HG03280 (cell line): Measurements from ENCODE around the gene ACIN1.

Source experiments
- ATAC-seq: cut with Tn5 transposase; IDR thresholded peaks from one replicate; pipeline ENCODE4 v1.9.1; 2021; ENCODE audit warnings: mild to moderate bottlenecking, moderate library complexity; ENCODE audit not compliant: unreplicated experiment

Gene ACIN1, protein sequence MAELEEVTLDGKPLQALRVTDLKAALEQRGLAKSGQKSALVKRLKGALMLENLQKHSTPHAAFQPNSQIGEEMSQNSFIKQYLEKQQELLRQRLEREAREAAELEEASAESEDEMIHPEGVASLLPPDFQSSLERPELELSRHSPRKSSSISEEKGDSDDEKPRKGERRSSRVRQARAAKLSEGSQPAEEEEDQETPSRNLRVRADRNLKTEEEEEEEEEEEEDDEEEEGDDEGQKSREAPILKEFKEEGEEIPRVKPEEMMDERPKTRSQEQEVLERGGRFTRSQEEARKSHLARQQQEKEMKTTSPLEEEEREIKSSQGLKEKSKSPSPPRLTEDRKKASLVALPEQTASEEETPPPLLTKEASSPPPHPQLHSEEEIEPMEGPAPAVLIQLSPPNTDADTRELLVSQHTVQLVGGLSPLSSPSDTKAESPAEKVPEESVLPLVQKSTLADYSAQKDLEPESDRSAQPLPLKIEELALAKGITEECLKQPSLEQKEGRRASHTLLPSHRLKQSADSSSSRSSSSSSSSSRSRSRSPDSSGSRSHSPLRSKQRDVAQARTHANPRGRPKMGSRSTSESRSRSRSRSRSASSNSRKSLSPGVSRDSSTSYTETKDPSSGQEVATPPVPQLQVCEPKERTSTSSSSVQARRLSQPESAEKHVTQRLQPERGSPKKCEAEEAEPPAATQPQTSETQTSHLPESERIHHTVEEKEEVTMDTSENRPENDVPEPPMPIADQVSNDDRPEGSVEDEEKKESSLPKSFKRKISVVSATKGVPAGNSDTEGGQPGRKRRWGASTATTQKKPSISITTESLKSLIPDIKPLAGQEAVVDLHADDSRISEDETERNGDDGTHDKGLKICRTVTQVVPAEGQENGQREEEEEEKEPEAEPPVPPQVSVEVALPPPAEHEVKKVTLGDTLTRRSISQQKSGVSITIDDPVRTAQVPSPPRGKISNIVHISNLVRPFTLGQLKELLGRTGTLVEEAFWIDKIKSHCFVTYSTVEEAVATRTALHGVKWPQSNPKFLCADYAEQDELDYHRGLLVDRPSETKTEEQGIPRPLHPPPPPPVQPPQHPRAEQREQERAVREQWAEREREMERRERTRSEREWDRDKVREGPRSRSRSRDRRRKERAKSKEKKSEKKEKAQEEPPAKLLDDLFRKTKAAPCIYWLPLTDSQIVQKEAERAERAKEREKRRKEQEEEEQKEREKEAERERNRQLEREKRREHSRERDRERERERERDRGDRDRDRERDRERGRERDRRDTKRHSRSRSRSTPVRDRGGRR

DNA sequence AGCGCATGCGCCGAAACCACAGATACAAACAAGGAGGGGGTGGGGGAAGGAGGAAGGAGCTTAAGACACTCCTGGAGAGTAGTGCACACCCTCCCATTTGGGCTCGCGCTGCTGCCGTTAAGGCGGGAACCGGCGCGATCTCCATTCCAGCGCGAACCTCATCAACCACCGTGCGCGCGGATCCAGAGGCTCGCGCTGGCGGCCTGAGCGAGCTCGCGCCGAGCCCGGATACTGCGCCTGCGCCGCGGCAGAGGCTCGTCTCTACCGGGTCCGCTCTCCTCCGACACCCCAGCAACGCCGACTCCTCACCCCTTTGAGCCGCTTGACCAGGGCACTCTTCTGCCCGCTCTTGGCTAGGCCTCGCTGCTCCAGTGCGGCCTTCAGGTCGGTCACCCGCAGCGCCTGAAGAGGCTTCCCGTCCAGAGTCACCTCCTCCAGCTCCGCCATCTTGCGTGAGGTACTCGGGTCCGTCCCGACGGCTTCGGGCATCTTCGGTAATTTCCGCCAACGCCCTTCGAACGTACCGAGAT, at the start of gene ACIN1:
Gene ACIN1 (minus strand): TSS at position 471 of the 530 bp plus-strand sequence. CDS start 24 bp downstream, at position 447.
- peak; percentile 37 for ATAC-seq

DNA sequence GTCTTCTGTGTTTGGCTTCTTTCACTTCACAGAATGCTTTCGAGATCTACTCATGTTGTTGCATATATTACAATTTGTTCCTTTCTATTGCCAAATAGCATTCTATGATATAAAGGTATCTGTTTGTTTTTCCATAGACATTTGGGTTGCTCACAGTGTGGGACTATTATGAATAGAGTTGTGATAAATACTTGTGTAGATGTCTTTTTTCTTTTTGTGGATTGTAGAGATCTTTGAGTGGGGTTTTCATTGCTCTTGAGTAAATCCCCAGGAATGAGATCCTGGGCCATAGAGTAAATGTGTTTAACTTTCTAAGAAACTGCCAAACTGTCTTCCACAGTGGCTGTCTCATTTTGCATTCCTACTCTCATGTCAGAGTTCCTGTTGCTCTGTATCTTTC, 49.0 kb upstream of the ACIN1 start:
- ATAC-seq, result no peak

DNA sequence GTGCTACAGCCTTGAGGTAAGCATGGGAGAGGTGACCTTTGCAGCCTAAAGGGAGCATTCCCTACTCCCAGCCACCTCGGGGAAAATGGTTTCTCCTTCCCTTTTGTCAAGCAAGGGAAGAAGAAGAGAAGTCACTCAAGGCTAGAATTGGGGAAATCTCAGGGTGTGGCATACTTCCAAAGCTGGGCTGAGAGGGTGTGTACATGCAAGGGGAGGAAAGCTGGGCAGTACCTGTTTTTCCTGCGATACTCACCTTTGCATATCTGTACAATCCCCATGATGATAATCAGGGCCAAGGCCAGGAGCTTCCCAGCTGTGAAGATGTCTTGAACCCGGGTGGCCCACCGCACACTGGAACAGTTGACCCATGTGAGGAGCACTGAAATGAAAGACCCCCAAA, 47.9 kb upstream of the ACIN1 start:
- ATAC-seq, result no peak

DNA sequence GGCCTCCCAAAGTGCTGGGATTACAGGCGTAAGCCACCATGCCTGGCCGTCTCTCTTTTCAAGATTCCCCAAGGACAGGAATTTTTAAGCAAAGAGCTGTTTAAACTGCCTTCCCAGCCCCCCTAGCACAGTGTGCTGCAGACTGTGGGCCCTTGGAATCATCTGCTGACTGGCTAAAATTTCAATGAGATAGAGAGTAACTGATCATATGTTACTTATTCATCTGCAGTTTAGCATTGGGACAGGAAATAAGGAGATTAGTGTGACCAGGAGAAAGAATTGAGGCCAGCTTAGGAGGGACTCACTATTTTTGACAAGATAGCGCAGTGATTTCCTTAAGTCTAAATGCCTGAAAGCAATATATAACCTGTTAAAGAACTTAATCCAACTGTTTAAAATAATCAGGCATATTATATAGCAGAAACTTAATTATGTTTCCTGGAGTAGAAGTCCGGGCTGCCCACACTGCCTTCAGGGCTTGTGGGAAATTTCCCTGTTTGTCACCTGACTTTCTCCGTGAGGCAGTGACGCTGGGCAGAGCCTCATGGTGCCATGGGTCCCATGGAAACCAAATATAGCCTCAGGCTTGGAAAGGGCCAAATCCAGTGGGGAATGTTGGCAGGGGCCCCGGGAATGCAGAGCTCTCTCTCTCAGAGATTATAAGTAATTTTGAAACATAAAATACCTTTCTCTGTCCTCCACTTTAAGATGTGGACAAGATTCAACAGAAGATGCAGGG, 46.9 kb upstream of the ACIN1 start:
- ATAC-seq, result no peak

DNA sequence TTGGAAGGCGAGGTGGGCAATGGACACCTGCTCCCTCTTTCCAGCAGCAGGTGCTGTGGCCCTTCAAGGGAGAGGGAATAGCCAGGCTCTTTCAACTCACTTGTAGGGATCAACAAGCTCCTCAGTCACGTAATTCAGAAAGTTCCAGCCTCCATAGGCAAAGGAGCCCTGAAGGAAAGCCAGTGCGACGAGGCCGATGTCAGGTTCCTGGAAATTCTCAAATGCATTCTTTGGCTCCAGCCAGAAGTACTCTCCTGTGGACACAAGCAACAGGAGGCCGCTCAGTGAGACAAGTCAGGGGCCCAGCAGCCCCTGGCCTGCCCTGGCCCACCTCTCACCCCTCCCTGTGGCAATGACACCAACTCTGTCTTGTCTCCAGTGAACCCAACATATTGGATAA, 45.4 kb upstream of the ACIN1 start:
- no peak for ATAC-seq

DNA sequence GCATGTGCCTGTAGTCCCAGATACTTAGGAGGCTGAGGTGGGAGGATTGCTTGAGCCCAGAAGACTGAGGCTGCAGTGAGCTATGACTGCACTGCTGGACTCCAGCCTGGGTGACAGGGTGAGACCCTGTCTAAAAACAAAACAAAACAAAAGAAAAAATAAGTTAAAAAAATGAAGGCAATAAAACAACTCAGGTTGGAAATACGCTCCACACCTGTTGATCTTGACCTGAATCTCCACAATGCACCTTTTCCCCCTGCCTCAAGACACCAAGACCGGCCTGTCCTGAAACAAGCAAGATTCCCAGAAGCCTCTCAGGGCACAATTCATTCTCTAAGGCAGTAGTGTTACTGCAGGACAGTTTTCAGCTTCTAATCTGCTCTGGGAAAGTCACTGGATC, 44.9 kb upstream of the ACIN1 start:
- no peak for ATAC-seq

DNA sequence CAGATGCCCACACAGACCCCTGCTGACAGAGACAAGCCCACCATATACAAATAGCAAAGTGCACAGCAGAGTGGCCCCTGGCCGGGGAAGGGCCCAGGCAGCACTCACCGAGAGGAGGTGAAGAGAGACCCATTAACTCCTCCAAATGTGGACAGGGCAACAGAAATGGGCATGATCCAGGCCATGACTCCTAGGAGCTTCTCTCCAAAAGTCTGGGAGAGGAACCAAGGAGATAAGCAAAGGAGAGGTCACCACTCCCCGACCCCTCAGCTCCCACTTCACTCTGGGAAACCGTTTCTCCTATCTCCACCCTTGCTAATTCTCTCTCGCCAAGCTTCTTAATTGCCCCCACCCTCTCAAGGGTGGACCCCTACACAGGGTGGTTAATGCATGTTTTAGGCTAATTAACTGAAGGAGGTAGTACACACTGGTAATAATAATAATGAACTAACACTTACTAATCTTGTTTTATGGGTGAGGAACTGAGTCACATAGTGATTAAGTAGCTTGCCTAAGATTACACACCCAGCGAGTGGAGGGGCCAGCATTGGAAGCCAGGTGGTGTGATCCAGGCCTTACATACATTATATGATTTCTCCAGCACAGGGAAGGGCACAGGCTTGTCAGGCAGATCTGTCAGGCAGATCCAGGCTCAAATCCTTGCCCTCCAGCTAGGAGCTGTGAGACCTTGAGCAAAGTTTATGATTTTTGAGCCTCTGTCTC, 43.0 kb upstream of the ACIN1 start:
- no peak for ATAC-seq

DNA sequence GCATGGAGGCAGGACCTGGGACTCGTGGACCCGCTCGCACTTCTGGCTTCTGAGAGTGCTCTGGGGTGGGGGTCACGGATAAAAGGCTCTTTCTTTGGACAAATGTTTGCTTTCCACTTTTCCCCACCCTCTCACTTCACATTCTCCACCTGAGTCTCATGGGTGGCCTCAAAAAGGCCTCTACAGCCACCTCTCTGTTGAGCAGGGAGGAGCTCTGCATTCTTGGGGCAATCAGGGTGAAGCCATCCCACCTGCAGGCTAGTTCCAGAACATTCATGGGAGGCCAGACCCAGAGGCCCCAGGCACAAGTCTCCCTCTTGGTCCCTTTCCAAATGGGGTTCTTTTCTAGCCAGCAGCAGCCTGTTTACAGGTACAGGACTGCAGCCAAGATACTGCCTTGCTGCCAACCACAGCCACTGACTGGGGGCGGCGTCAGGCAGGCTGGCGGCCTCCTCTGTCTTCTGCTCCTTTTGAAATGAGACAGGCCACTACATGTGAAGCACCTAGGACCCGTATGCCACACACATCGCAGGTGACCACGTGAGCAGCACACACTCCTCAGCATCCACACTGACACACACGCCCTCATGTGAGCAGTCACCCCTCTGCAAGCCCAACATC, 42.4 kb upstream of the ACIN1 start:
- ATAC-seq, result no peak

DNA sequence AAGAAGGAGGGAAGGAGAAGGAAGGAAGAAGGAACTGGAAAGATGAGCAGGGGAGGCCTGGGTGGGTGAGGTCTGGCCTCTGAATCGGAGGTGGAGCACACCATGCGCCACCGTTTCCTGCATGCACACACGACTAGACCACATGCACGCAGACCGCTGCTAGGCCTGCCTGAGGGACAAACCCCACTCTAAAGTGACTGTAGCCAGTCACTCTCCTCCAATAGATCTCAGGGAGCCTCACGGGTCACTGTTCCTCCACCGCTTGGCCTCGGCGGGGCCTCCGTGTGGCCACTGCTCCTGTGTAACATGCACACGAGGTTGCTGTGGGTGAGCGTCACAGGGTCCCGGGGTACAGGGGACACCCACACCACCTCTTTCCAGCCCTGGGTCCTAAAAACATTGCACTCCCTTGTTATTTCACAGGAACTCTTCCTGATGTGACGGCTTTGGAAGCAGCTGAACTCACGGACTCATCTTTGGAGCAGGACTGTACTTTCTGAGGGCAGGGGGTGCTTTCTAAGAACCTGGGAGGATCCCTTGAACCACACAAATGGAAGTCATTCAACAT, 41.7 kb upstream of the ACIN1 start:
- no peak for ATAC-seq

DNA sequence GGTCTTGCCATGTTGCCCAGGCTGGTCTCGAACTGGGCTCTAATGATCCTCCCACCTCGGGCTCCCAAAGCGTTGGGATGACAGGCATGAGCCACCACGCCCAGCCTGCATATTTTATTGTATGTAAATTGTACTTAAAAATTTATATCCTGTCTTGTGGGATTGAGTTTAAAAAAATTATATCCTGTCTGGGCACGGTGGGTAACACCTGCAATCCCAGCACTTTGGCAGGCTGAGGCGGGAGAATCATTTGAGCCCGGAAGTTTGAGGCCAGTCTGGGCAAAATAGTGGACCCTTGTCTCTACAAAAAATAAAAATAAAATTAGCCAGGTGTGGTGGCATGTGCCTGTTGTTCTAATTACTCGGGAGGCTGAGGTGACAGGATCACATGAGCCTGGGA, 38.0 kb upstream of the ACIN1 start:
- ATAC-seq, result no peak

DNA sequence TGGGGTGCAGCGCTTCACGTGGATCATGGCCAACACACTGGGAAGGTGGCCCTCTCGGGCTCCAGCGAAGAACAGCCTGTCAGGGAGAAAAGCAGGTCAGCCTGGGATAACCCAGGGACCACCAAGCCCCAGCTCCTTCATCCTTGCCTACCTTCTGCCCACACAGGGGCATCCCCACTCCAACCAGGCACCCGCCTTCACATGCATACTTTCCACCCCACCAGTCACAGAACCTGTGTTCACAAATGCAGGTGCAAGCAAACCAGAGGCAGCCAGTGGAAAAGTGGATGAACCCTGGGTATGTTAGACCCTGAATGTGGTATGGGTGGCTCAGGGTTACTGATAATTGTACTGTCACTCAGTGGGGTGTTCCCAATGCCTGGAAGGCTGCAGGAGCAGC, 36.5 kb upstream of the ACIN1 start:
- ATAC-seq, result no peak

DNA sequence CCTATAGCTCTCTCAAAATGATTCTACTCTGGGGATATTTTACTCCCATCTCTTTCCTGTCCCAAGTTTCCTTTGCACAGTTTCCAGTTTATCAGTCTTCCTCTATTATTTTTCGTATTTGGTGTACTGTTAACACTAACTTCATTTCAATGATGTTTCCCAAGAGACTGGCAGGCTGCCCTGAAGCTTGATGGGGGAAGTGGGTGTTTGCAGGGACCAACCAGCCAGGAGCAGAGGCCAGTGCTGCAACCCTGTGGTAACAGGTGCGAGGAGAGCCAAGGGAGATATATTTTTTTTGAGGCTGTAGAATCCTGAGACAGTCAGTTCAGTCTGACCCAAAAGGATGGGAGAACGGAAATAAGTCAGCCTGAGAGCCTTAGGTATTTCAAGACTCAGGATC, 35.9 kb upstream of the ACIN1 start:
- no peak for ATAC-seq

DNA sequence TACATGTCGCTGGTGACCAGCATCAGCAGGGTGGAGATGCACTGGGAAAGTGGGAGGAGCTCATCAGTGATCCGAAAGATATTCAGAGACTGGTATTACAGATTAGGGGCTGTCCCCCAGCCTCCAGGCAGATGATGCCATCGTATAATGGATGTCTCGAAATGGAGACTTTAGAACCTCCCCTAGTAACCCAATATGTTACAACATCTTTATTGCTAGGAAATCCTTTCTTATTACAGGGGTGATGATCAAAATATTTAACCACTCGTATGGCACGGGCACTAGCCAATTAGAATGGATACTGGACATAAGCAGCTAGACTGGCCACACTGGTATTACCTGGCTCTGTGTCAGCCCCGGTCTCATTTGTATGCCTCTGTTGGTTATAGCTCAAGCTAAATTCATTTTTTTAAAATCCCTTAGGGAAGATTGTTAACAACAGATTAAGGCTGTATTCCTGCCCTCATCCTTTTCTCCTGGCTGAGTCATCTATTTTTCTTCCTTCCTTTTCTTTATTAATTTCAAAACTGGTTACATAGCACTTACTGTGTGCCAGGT, 34.9 kb upstream of the ACIN1 start:
- no peak for ATAC-seq

DNA sequence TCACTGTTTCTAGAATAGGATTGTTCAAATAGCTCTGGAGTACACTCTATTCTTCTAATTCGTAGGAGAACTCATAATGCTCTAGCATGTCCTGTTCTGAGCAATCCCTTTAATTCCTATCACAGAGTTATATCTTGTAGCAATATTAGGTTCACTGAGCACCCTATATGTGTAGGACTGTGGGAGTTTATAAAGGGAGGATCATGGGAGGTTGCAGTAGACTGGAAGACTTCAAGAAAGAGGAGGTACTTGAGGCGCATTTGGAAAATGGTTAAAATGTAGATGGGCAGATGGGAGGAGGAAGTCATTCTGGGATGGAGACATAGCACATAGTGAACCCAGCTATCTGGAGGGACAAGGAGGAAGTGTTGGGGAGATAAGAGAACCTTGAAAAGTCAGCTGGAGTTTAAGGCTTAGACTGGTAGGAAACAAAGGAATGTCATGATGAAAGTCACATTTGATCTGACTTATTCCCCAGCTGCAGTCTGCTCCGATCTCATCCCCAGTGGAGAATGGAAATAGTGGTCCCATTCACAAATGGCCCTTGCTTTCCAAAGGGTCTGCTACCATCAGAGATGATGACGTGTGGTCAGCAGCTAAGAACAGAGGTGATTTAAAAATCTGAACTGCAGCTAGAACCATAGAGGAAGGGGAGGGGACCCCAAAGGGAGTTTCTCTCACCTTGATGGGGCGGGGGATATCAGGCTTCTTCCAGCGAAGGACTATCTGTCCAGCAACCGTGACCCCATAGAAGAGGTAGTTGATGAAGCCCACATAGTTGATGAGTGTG, 34.2 kb upstream of the ACIN1 start:
- no peak for ATAC-seq

DNA sequence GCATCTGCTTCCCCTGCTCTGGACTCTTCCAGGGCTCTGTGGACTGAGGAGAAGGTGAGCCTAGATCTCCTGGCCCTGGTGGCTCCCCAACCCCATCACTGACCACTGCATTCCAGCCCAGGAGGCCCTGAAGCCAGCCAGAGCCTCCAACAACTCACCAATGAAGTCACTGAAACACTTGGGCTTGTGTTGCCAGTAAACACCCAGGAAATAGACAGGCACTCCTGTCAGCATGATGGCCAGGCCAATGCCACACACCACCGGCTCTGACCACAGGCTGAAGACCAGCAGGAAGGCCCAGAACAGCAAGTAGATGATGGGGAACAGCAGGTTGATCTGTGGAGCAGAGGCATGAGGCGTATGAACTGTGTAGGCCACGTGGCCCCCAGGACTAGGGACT, 32.9 kb upstream of the ACIN1 start:
- no peak for ATAC-seq

DNA sequence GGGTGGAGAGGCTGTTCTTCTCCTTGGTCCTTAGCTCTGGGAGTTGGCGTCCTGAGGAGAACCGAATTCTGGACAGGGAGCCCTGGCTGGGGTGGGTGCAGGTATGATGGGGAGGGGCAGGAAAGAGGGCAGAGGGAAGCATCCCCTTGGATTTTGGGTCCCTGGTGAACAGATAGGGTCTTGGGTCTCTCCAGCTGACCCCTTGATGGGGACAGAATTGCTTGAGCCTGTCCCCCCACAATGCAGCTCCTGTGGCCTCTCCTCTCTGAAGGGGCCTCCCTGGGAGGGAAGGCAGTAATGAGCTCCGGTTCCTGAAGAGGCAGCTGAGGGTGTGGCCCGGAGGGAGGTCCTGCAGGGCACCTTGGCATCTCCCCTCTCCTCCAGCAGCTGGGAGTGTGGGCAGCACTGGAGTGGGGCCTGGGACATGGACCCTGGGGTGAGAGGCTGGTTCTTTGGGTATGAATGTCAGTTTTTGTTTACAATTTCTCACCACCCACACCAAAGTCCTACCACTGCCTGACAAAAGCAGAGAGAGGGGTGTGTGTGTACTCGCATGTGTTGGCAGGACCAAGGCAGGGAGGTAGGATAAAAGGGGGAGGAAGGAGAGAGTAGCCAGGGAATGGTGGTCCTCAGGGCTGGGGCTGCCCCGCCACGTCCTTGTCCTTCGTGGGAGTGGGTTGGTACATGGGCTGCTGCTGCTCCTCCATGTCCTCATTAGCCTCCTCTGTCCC, 31.8 kb upstream of the ACIN1 start:
- ATAC-seq, result no peak

DNA sequence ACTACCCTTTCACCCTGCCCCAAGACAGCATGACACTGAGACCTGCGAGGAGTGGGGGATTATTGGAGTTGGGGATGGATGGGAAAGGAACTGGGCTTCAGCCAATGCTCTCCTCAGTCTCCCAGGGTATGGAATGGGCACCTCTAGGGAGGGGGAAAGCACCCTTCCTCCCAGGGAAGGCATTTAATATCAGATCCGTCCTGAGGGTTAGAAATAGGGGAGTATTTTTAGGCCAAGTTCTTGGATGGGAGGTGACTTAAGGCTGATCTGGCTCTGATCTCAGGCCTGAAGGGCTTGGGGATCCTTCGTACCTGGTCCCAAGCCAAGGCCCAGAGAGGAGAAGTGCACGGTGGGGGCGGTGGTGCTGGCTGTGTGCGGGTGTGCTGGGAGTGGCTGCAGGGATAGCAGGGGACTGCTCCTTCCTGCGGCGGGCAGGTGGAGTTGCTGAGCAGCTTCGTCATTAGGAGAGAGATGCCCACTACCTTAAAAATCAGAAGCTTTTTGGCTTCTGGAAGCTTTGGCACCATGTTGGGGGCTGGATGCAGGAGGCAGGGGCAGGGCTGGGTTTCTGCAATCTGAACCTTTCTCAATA, 31.1 kb upstream of the ACIN1 start:
- no peak for ATAC-seq
